ENCODE data around the gene HYAL1. TPM values are rescaled to one million over a fixed set of nuclear protein-coding genes. Genes with fewer than 3 reads are reported as not detected.
"Not testable (repeated sequence)": the region's sequence is repeated elsewhere in the genome, so short reads cannot be mapped to it uniquely, and the experiment has no call there.

The HYAL1 gene
- total RNA-seq, 1 donor from 2014 or later, result 1.2 TPM

GRCh38 chr3:50275141-50275995 lies 28.0 kb downstream of the HYAL1 start:
- no peak for DNase-seq (ENCODE audit: extremely low read depth, low read depth, low spot score)

- DNase-seq (ENCODE audit: extremely low read depth, low read depth, low spot score), result no peak
Observed at GRCh38 chr3:50274371-50275104, 28.8 kb downstream of the HYAL1 start.

GRCh38 chr3:50273689-50274065 lies 29.7 kb downstream of the HYAL1 start:
- no peak for DNase-seq (ENCODE audit: extremely low read depth, low read depth, low spot score)

GRCh38 chr3:50272911-50273688 lies 30.3 kb downstream of the HYAL1 start:
- no peak for DNase-seq (ENCODE audit: extremely low read depth, low read depth, low spot score)

- DNase-seq (ENCODE audit: extremely low read depth, low read depth, low spot score), result not testable (repeated sequence)
Observed at GRCh38 chr3:50272538-50272910, 30.9 kb downstream of the HYAL1 start.

- DNase-seq (ENCODE audit: extremely low read depth, low read depth, low spot score), result no peak
Observed at GRCh38 chr3:50271314-50271936, 31.9 kb downstream of the HYAL1 start.

- DNase-seq (ENCODE audit: extremely low read depth, low read depth, low spot score), result no peak
Observed at GRCh38 chr3:50270422-50271224, 32.8 kb downstream of the HYAL1 start.

- no peak for DNase-seq (ENCODE audit: extremely low read depth, low read depth, low spot score)
Observed at GRCh38 chr3:50269977-50270413, 33.4 kb downstream of the HYAL1 start.

- no peak for DNase-seq (ENCODE audit: extremely low read depth, low read depth, low spot score)
Observed at GRCh38 chr3:50269460-50269859, 33.9 kb downstream of the HYAL1 start.

- DNase-seq (ENCODE audit: extremely low read depth, low read depth, low spot score), result no peak
Observed at GRCh38 chr3:50268703-50269451, 34.5 kb downstream of the HYAL1 start, which contains the start of gene SEMA3B. Gene SEMA3B, plus strand, starts transcription at chr3:50269147. Its CDS starts 94 bp downstream, at chr3:50269241.

- no peak for DNase-seq (ENCODE audit: extremely low read depth, low read depth, low spot score)
Observed at GRCh38 chr3:50268276-50268675, 35.1 kb downstream of the HYAL1 start.

- DNase-seq (ENCODE audit: extremely low read depth, low read depth, low spot score), result no peak
Observed at GRCh38 chr3:50267280-50267913, 36.0 kb downstream of the HYAL1 start.

GRCh38 chr3:50266836-50267235 lies 36.5 kb downstream of the HYAL1 start:
- DNase-seq (ENCODE audit: extremely low read depth, low read depth, low spot score), result no peak

- no peak for DNase-seq (ENCODE audit: extremely low read depth, low read depth, low spot score)
Observed at GRCh38 chr3:50266017-50266416, 37.4 kb downstream of the HYAL1 start.

GRCh38 chr3:50265571-50265970 lies 37.8 kb downstream of the HYAL1 start:
- no peak for DNase-seq (ENCODE audit: extremely low read depth, low read depth, low spot score)

- DNase-seq (ENCODE audit: extremely low read depth, low read depth, low spot score), result no peak
Observed at GRCh38 chr3:50264964-50265485, 38.3 kb downstream of the HYAL1 start.

- no peak for DNase-seq (ENCODE audit: extremely low read depth, low read depth, low spot score)
Observed at GRCh38 chr3:50264383-50264963, 38.9 kb downstream of the HYAL1 start.
